ENCODE results near the gene CLDN1.

Gene CLDN1

GRCh38 chr3:190321789-190322603, at the start of gene CLDN1:
Gene CLDN1, minus strand, starts transcription at chr3:190322446. Its CDS starts 240 bp downstream, at chr3:190322206.
- DNase-seq = peak; percentile 76

- DNase-seq = no peak
Observed at GRCh38 chr3:190371152-190371551, 48.9 kb upstream of the CLDN1 start.

- no peak for DNase-seq
Observed at GRCh38 chr3:190370369-190370768, 48.1 kb upstream of the CLDN1 start.

GRCh38 chr3:190369668-190370295, 47.5 kb upstream of the CLDN1 start:
- DNase-seq = no peak

- DNase-seq = no peak
Observed at GRCh38 chr3:190368881-190369280, 46.6 kb upstream of the CLDN1 start.

GRCh38 chr3:190366133-190366532, 43.9 kb upstream of the CLDN1 start:
- no peak for DNase-seq

- DNase-seq = no peak
Observed at GRCh38 chr3:190362258-190362657, 40.0 kb upstream of the CLDN1 start.

- no peak for DNase-seq
Observed at GRCh38 chr3:190361791-190362190, 39.5 kb upstream of the CLDN1 start.

GRCh38 chr3:190360228-190360627, 38.0 kb upstream of the CLDN1 start:
- DNase-seq = no peak

GRCh38 chr3:190359813-190360212, 37.6 kb upstream of the CLDN1 start:
- no peak for DNase-seq

GRCh38 chr3:190357468-190357867, 35.2 kb upstream of the CLDN1 start:
- DNase-seq = no peak

- DNase-seq = no peak
Observed at GRCh38 chr3:190356246-190356645, 34.0 kb upstream of the CLDN1 start.

- DNase-seq = no peak
Observed at GRCh38 chr3:190352861-190353457, 30.7 kb upstream of the CLDN1 start.

GRCh38 chr3:190346541-190346940, 24.3 kb upstream of the CLDN1 start:
- DNase-seq = no peak

- no peak for DNase-seq
Observed at GRCh38 chr3:190345878-190346277, 23.6 kb upstream of the CLDN1 start.

GRCh38 chr3:190345027-190345821, 23.0 kb upstream of the CLDN1 start:
- DNase-seq = no peak

- DNase-seq = no peak
Observed at GRCh38 chr3:190340071-190340470, 17.8 kb upstream of the CLDN1 start.

- DNase-seq = no peak
Observed at GRCh38 chr3:190339130-190339529, 16.9 kb upstream of the CLDN1 start.

GRCh38 chr3:190338717-190339116, 16.5 kb upstream of the CLDN1 start:
- no peak for DNase-seq

GRCh38 chr3:190337301-190337700, 15.1 kb upstream of the CLDN1 start:
- DNase-seq = no peak

- DNase-seq = no peak
Observed at GRCh38 chr3:190336516-190337189, 14.4 kb upstream of the CLDN1 start.

GRCh38 chr3:190333961-190334360, 11.7 kb upstream of the CLDN1 start:
- DNase-seq = no peak

Data from activated CD4-positive, alpha-beta T cell treated with anti-CD3 and anti-CD28 coated beads, Interleukin-2, Interleukin-6, amounts not matched to agents 100 ng/mL and 50 ng/mL, durations not matched to agents 16 hours and 8 hours (primary cell).